ENCODE measurements around the gene TBC1D22B. TPM values are rescaled to one million over a fixed set of nuclear protein-coding genes. Genes with fewer than 3 reads are reported as not detected.

Gene TBC1D22B, protein sequence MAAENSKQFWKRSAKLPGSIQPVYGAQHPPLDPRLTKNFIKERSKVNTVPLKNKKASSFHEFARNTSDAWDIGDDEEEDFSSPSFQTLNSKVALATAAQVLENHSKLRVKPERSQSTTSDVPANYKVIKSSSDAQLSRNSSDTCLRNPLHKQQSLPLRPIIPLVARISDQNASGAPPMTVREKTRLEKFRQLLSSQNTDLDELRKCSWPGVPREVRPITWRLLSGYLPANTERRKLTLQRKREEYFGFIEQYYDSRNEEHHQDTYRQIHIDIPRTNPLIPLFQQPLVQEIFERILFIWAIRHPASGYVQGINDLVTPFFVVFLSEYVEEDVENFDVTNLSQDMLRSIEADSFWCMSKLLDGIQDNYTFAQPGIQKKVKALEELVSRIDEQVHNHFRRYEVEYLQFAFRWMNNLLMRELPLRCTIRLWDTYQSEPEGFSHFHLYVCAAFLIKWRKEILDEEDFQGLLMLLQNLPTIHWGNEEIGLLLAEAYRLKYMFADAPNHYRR
- 5.9 and 9.7 TPM in 2 replicates for total RNA-seq

DNA sequence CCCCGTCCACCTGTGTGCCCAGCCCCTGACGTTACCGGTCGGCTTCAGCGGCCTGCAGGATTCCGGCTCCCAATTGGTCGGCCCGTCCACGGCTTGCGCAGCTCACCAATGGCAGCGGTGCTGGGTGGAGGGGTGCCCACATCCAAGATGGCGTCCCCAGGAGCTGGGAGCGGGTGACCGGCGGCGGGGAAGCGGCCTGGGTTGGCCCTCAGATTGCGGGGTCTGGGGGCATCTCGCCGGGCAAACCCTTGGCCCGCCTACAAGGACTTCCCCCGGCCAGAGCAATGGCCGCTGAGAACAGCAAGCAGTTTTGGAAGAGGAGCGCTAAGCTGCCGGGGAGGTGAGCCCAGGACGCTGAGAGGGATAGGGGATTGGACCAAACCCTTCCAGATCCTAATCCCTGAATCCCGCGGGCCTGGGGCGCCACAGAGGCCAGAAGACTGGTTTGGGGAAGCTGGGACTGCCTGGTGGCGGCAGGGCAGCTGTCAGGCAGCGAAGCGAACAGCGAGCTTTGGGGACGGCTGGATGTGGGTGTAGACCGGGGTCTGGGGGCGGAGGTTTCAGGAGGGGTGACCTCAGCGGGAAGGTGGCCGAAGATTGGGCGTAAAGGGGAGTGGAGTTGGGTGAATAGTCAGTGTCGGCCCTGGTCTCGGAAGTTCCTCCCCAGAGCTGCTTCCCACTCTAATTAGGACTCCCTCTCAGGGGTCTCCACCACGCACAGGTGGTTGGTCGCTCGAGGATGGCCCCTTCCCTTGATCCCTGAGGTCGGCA, at the start of gene TBC1D22B, which contains the start of gene TMEM217:
Gene TBC1D22B, plus strand, starts transcription at position 139 of the 771 bp plus-strand sequence. Its CDS starts 146 bp downstream, at position 285.
Gene TMEM217, minus strand, starts transcription at position 511 of the 771 bp plus-strand sequence. CDS start 39,114 bp downstream, outside the sequence.
- DNase-seq (ENCODE audit: low read depth in 2 of 2): peak; percentile 97 to 98

DNA sequence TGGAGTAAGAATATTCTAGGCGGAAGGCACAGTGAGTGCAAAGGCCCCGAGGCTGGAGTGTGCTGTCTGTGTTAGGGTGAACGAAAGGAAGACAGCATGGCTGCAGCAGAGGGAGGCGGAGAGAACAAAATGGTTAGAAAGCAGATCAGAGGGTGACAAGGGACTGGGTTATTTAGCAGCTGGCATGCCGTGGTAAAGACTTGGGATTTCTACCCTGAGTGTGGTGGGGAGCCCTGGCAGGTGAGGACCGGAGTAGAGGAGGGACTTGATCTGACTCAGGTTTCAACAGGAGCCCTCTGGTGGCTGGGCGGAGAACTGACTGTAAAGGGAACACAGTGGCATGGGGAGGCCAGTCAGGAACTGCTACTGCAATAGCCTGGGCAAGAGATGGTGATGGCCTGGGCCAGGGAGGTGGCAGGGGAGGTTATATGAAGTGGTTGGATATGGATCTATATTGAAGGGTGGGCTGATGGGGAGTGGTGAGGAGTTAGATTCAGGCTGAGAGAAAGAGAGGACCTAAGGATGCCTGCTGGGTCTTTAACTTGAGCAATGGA, 49.6 kb upstream of the TBC1D22B start:
- peak; percentile 77 to 79 for DNase-seq (ENCODE audit: low read depth in 2 of 2)

DNA sequence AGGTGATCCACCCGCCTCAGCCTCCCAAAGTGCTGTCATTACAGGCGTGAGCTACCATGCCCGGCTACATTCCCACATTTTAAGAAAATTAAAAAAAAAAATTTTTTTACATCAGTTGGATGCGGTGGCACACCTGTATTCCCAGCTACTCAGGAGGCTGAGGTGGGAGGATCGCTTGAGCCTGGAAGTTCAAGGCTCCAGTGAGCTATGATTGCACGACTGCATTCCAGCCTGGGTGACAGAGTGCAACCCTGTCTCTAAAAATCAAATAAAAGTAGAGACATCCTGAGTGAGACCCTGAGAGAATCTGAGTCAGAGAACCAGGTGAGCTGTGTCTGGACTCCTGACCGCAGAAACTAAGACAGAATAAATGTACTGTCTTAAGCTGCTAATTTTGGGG, 48.8 kb upstream of the TBC1D22B start:
- no peak for DNase-seq (ENCODE audit: low read depth in 2 of 2)

DNA sequence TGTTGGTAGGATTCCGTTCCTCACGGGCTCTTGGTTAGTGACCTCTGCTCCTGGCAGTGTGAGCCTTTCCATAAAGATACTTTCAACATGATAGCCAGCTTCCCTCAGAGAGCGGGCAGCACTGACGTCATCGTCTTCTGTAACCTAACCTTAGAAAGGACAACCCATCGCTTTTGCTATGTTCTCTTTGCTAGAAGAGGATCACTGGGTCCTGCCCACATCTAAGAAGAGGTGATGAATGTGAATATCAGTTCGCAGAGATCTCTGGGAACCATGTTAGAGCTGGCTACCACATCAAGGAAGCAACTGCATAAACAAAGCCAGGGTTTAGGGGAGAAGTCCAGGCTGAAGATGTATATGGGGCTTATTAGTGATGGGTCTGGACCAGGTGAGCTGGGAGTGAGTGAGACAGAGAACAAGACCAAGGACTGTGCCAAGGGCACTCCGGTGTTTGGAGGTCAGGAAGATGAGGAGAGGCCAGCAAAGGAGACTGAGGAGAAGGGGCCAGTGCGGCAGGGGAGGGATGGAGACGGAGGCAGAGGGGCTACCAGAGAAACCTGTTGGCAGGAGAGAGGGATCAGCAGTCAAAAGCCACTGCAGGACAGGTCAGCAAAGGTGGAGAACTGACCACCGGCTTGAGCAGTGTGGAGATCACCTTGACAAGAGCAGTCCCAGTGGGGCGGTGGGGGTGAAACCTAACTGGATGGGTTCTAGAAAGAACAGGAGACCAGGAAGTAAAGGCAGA, 47.9 kb upstream of the TBC1D22B start:
- no peak for DNase-seq (ENCODE audit: low read depth in 2 of 2)

DNA sequence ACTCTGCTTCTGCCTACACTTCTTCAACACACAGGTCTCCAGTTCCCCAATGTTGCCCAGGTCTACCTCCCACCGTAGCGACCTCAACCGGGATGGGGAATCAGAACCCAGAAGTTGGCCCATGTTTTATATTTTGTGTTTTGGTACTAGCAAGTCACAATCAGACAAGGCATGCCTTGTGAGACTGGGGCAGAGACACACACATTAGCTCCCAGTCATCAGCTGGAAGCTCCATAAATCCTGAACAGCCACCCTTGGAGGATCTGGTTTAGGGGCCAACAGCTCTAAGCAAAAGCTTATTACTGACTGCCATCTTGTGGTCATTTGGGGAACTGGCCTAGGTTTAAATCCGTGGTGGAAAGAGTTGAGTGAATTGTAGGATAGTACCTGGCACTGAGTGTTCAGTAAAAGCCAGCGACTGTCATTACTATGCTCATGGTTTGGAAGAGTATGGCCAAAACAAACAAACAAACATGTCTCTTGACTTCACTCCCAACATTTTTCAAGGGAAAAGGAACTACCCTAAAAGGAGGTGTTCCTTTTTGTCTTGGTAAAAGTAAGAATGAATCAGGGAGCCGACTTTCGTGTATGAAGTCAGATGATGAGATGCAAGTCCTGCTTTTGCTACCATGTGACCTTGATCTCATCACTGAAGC, 47.1 kb upstream of the TBC1D22B start:
- DNase-seq (ENCODE audit: low read depth in 2 of 2): peak; percentile 82 to 89

DNA sequence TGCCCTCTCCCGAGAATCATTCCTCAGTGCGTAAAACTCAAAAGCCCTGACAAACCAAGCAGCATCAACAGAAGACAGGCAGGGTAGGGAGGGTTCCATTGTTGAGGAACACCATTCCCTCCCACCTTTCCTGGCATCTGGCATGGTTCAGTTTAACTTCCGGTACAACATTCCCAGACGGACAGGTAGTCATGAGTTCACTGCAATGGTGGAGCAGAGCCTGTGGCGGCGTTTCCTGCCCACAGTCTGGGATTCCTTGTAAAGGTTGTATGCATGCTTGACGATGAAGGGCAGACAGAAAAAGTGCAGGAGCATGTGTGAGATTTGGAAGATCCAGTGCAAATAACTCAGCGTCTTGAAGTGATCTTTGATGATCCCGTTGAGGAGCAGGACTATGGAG, 45.3 kb upstream of the TBC1D22B start:
- no peak for DNase-seq (ENCODE audit: low read depth in 2 of 2)

DNA sequence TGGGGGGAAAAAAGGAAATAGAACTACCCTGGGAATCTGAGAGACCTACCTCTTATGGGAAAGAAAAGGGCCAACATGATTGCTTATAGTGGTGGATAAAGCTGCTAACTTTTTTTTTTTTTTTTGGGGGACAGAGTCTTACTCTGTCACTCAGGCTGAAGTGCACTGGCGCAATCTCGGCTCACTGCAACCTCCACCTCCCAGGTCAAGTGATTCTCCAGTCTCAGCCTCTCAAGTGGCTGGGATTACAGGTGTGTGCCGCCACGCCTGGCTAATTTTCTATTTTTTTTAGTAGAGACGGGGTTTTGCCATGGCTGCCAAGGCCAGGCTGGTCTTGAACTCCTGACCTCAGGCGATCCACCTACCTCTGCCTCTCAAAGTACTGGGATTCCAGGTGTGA, 39.5 kb upstream of the TBC1D22B start:
- DNase-seq (ENCODE audit: low read depth in 2 of 2): no peak

DNA sequence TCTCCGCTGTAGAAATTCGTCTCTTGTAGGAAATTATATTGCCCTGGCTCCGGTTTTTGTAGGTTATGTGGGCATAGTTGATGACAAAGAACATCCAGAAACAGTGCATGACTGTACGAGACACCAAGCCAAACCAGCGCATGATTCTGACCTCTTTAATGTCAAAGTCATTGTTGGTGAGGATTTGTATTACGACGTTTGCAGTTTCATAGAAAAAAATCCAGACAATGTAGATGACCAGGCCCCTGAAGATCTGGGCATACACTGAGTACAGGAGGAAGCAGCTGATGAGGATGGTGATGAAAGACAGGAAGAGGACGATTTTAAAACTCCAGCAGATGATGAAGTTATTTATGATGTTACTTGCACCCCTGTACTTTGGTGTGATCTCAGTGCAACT, 39.1 kb upstream of the TBC1D22B start:
- DNase-seq (ENCODE audit: low read depth in 2 of 2): peak; percentile 46 to 58

DNA sequence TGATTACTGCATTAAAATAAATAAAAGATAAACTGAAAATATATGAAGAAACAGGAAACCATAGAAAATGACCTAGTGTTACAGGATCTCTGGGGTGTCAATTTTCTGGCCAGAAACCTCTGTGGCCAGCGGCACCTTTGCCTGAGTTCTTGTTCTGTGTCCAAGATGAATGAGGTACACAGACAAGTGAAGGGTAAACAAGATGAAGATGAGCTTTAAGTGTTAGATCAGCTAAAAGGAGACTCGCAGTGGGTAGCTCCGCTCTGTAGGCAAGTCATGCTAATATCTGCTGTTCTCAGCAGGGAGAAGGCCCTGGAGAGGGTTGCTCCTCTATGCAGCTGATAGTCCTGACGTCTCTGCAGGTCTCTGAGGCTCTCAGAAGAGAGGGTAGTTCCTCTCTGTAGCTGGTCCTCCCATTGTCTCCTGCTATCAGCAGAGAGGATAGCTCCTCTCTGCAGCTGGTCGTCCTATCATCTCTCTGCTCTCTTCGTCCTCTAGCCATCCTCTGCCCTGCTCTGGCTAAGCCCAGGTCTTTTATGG, 35.9 kb upstream of the TBC1D22B start:
- no peak for DNase-seq (ENCODE audit: low read depth in 2 of 2)

DNA sequence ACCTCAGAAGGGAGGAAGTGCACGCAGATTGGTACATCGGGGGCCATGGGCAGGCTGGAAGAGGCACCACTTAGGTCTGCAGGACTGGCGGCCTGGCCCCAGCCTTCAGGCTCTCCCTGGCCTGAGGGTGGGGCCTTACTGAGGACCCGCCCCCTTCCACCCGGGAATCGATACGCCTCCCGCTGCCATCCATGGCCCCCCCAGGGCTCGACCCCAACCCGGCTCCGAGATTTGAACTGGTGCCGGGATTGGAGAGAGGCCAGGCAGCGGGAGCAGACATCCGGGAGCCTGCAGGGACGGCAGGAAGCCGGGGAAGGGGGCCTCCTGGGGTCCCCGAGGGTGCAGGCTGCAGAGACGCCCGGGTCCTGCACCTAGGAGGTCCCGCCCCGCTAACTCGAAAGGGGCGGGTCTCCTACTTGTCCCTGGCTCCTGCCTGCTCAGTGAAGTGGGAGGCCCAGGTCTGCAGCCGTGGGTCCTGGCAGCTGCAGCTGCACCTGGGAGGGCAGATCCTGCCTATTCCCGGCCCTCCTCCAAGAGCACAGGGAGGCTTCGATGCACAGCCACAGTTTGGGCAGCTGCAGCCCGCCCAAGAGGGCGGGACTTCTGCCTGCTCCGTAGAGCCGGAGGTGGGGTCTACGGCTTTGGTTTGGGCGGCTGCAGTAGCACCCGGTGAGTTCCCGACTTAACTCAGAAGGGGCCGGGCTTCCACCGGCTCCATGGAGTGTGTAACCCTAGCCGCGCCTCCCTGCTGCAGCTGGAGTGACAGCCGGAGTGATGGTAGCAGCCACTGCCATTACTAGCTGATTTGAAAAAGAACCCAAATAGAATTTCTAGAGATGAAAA, 35.2 kb upstream of the TBC1D22B start:
- DNase-seq (ENCODE audit: low read depth in 2 of 2): peak; percentile 72 to 83

DNA sequence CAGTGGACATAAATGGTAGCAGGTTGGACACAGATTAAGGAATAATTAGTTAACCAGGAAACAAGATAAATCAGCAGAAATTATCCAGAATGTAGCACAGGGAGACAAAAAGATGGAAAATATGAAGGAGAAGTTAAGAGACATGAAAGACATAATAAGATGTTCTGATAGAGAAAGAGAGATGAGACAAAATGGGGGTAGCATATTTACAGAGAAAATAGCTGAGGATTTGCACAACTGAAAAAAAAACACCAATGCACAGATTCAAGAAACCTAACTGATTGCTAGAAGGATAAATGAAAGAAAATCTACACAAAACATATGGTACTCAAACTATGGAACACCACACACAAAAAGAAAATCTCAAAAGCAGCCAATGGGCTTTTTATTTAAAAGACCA, 34.6 kb upstream of the TBC1D22B start:
- no peak for DNase-seq (ENCODE audit: low read depth in 2 of 2)

DNA sequence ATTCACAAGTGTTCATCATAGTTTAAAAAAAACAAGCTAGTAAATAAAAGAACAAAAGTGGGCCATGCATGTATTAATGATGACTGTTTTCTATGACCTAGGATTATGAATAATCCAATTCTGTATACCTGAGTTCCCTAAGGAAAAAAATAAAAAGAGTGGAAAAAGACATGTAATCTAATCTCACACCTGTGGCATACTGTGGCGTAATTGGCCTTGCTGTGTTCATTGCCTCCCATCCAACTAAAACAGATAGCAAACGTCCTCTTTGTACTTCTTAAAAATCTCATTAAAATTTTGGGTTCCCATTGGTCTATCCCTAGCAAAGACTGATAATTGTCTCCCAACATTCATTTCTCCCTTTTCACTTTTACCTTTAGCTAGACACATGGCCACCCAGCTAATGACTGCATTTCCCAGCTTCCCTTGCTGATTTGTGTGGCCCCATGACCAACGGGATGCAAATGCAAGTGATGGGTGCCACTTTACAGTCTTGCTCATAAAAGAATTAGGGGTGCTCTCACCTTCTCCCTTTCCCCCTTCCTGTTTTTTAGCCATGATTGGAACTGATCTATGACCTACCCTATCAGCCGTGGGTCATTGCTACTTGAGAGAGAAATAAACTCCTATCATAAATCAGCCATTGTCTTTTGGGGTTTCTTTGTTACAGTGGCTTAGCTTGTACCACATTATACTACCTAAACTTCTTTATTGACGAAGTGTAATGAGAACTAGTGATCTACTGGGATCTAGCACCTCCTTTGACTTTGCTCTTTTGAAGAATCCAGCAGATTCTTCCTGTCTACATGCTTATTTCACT, 32.0 kb upstream of the TBC1D22B start:
- DNase-seq (ENCODE audit: low read depth in 2 of 2): no peak

DNA sequence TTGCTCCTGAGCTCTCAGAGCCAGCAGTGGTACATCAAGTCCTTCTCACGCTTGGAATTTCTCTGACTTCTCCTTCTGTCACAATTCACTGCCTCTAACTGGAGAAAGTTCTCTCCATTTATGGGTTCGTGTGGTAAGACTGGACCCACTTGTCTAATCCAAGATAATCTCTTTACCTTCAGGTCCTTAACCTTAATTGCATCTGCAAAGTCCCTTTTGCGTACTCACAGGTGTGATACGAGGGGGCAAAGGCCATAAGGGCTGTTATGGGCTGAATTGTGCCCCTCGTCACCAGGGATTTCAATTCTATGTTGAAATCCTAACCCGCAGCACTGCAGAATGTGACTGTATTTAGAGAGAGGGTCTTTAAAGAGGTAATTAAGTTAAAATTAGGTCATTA, 27.5 kb upstream of the TBC1D22B start:
- DNase-seq (ENCODE audit: low read depth in 2 of 2): no peak

DNA sequence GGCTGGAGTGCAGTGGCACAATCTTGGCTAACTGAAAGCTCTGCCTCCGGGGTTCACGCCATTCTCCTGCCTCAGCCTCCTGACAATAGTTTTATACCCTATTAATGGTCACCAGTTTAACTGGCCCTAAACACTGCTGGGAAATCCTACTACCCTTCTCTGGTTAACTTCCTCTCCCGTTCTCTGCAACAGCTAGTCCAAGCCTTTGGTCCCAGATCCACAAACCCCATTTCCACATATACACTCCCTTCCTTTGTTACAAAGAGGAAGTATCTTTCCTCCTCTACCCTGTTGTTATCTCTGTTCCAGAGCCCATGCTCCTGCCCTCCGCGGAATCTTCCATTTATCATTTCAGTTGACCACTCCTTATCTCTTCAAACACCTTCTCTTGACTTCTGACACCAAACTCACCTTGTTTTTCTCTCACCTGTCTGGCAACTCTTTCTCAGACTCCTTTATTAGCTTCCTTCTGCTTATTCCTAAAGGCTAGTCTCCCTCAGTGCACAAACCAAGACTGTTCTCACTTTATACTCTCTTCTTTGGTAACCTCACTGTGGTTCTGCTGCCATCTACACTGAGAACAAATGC, 25.0 kb upstream of the TBC1D22B start:
- peak in 1 of 2 donors; percentile 22 for DNase-seq (ENCODE audit: low read depth in 2 of 2)

DNA sequence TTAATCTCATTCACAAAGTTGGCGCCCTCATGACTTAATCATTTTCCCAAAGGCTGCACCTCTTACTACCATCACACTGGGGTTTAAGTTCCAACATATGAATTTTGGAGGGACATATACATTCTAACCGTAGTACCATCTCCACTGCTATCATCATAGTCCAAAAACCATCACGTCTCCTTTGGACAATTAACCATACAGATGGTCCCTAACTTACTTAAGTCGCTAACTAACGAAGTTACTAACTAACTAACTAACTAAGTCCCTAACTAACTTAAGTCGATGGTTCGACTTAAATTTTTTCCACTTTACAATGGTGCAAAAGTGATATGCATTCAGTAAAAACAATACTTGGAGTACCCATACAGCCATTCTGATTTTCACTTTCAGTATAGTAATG, 24.0 kb upstream of the TBC1D22B start:
- no peak for DNase-seq (ENCODE audit: low read depth in 2 of 2)

DNA sequence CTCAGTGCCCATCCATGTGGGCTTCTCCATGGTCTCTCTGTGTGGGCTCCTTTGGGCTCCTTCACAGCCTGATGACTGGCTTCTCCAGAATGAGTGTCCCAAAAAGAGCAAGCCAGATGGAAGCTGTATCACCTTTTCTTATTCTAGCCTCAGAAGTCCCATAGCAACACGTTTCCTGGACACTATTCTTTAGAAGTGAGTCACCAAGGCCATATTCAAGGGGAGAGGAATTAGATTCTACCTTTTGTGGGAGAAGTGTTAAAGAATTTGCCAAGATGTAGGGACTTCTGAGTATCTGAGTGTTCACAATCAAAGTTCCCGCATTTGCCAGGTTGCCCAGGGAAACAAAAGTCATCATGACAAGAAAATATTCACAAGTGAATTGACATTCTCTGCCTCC, 20.7 kb upstream of the TBC1D22B start:
- peak in 1 of 2 donors; percentile 84 for DNase-seq (ENCODE audit: low read depth in 2 of 2)

DNA sequence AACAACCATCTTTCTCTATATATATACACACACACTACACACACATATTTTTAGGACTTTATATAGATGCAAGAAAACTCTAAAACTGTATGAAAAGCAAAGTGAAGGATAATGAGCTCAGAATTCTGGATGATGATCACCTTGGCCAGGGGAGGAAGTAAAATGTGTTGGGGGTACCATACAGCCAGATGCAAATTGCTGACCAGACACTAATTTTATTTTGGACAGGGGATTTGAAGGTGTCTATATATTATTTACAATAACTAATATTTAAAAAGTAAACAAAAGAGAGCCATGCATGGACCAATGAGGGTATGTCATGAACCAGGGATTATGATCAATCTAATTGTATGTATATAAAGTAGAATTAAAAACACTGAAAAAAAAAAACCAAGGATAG, 19.8 kb upstream of the TBC1D22B start:
- no peak for DNase-seq (ENCODE audit: low read depth in 2 of 2)

DNA sequence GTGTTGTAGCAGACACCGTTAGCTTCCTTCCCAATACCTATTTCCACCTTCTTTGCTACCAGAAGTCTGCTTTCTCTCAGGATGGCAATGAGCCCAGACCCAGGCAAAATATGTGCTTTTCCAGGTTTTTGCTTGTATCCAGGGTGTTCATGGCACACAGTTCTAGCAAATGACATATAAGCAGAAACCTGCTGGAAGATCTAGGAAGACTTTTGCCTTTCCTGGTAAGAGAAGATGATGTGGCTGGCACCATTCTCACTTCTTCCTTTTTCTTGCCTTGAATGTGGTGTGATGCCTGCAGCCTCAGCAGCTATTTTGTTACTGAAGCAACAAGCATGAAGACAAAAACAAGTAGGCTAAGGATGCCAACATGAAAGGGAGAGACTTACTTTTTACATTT, 19.2 kb upstream of the TBC1D22B start:
- DNase-seq (ENCODE audit: low read depth in 2 of 2): peak in 1 of 2 donors; percentile 20
